IMR-90 (cell line): ENCODE results near the gene FBXL19. TPM values are rescaled to one million over a fixed set of nuclear protein-coding genes. Genes with fewer than 3 reads are reported as not detected.
A peak's percentile ranks its signal among the peaks of the same experiment; 100 is the strongest.

Experiments used
- ATAC-seq: fragments of 200-7000 bp; cut with Tn5 transposase; 2 replicates; pipeline ENCODE4 v1.9.1; 2020; ENCODE audit warnings: low read depth, mild to moderate bottlenecking, moderate library complexity
- BruUV-seq: library from RNA; stranded (reverse); fragments of 400-500 nt; replicated peaks from 2 replicates; lab custom pipeline; 2021; lab: Mats Ljungman, UMichigan
- CTCF ChIA-PET: fragments of 300-600 bp; formaldehyde crosslinking; extraction: SDS; loops from one replicate; lab custom pipeline; 2021; ENCODE audit warnings: antibody characterized with exemption; lab: Yijun Ruan, JAX
- POLR2A ChIA-PET: fragments of 300-600 bp; sonication (Branson Sonifier 250); formaldehyde crosslinking; loops from one replicate; lab custom pipeline; 2022; ENCODE audit warnings: antibody characterized with exemption; ENCODE audit not compliant: unreplicated experiment; lab: Charles Lee
- DNase-seq: peaks from one replicate; pipeline ENCODE4 v3.0.0; 2013
- H2AFZ ChIP-seq: replicated peaks from 2 replicates; pipeline ENCODE3; 2013; ENCODE audit warnings: low read length, mild to moderate bottlenecking; ENCODE audit not compliant: poor library complexity
- H2AK5ac ChIP-seq: 2 replicates; pipeline ENCODE4 v1.6.1; 2013; ENCODE audit warnings: low read depth, low read length, inconsistent platforms
- H2AK9ac ChIP-seq: replicated peaks from 2 replicates; pipeline ENCODE3; 2013; ENCODE audit warnings: mild to moderate bottlenecking, low read depth, low read length, moderate library complexity; ENCODE audit not compliant: poor library complexity
- H2BK120ac ChIP-seq: 2 replicates; pipeline ENCODE4 v1.6.1; 2013; ENCODE audit warnings: low read depth, low read length, inconsistent platforms
- H2BK15ac ChIP-seq: 3 replicates; pipeline ENCODE4 v1.6.1; 2013; ENCODE audit warnings: low read depth, low read length, inconsistent platforms
- H2BK20ac ChIP-seq: 2 replicates; pipeline ENCODE4 v1.6.1; 2013; ENCODE audit warnings: low read depth, mild to moderate bottlenecking, inconsistent platforms, low read length, moderate library complexity
- H2BK5ac ChIP-seq: 2 replicates; pipeline ENCODE4 v1.6.1; 2013; ENCODE audit warnings: mild to moderate bottlenecking, low read depth, low read length, inconsistent platforms; ENCODE audit not compliant: poor library complexity, severe bottlenecking
- H3K14ac ChIP-seq: replicated peaks from 2 replicates; pipeline ENCODE4 v1.6.1; 2013; ENCODE audit warnings: low read depth, low read length, inconsistent platforms
- H3K18ac ChIP-seq: 2 replicates; pipeline ENCODE4 v1.6.1; 2013; ENCODE audit warnings: low read depth, low read length, control low read depth
- H3K23ac ChIP-seq: 2 replicates; pipeline ENCODE4 v1.6.1; 2013; ENCODE audit warnings: low read depth, low read length, inconsistent platforms
- H3K27ac ChIP-seq: 2 replicates; pipeline ENCODE4 v1.5.1; 2013; ENCODE audit warnings: mild to moderate bottlenecking, control low read depth, low read length; ENCODE audit not compliant: insufficient read depth
- H3K27me3 ChIP-seq: 2 replicates; pipeline ENCODE4 v1.6.1; 2013; ENCODE audit warnings: low read length; ENCODE audit not compliant: control insufficient read depth, insufficient read depth
- H3K36me3 ChIP-seq: 2 replicates; pipeline ENCODE4 v1.6.1; 2013; ENCODE audit warnings: low read length, mixed read lengths; ENCODE audit not compliant: control insufficient read depth, insufficient read depth
- H3K4ac ChIP-seq: 2 replicates; pipeline ENCODE4 v1.6.1; 2013; ENCODE audit warnings: low read depth, low read length, inconsistent platforms
- H3K4me1 ChIP-seq: 2 replicates; pipeline ENCODE4 v1.6.1; 2013; ENCODE audit warnings: low read length, mixed read lengths; ENCODE audit not compliant: control insufficient read depth, insufficient read depth
- H3K4me2 ChIP-seq: 2 replicates; pipeline ENCODE4 v1.6.1; 2013; ENCODE audit warnings: low read depth, mild to moderate bottlenecking, control low read depth, low read length, moderate library complexity
- H3K4me3 ChIP-seq: 2 replicates; pipeline ENCODE4 v1.5.1; 2013; ENCODE audit warnings: low read depth, mild to moderate bottlenecking, control low read depth, low read length, moderate library complexity; ENCODE audit not compliant: insufficient read depth
- H3K56ac ChIP-seq: 2 replicates; pipeline ENCODE4 v1.6.1; 2013; ENCODE audit warnings: low read length, inconsistent platforms; ENCODE audit not compliant: insufficient read depth; ENCODE audit errors: extremely low read depth
- H3K79me1 ChIP-seq, 2 experiments: 2 replicates each; pipeline ENCODE4 v1.6.1; 2013; ENCODE audit warnings: low read length in 2 of 2, inconsistent platforms in 1 of 2, low read depth in 1 of 2
- H3K9ac ChIP-seq: 2 replicates; pipeline ENCODE4 v1.6.1; 2013; ENCODE audit warnings: low read depth, low read length, control low read depth
- H3K9me1 ChIP-seq: 2 replicates; pipeline ENCODE4 v1.6.1; 2013; ENCODE audit warnings: low read length, inconsistent platforms; ENCODE audit not compliant: insufficient read depth
- H3K9me3 ChIP-seq: 2 replicates; pipeline ENCODE4 v1.6.1; 2013; ENCODE audit warnings: low read length; ENCODE audit not compliant: control insufficient read depth, insufficient read depth
- H4K20me1 ChIP-seq: 2 replicates; pipeline ENCODE4 v1.6.1; 2013; ENCODE audit warnings: low read length, inconsistent platforms; ENCODE audit not compliant: insufficient read depth
- H4K5ac ChIP-seq: 2 replicates; pipeline ENCODE4 v1.6.1; 2013; ENCODE audit warnings: mild to moderate bottlenecking, low read depth, low read length, control low read depth
- H4K8ac ChIP-seq, 2 experiments: 2 replicates each; pipeline ENCODE4 v1.6.1; 2013; ENCODE audit warnings: low read depth in 2 of 2, low read length in 2 of 2, control low read depth in 1 of 2, inconsistent platforms in 1 of 2
- H4K91ac ChIP-seq: 2 replicates; pipeline ENCODE4 v1.6.1; 2013; ENCODE audit warnings: low read depth, low read length, inconsistent platforms; ENCODE audit not compliant: insufficient read depth
- BHLHE40 ChIP-seq: fragments of 150-350 bp; IDR thresholded peaks from 2 replicates; pipeline ENCODE4 v1.6.1; 2016; ENCODE audit warnings: mild to moderate bottlenecking, low read depth, low read length
- CEBPB ChIP-seq: IDR thresholded peaks from 2 replicates; pipeline ENCODE4 v1.6.1; 2012; ENCODE audit warnings: low read depth, low read length, improper control_type of control experiment
- CHD1 ChIP-seq: IDR thresholded peaks from 2 replicates; pipeline ENCODE4 v1.6.1; 2012; ENCODE audit warnings: low read depth, low read length, improper control_type of control experiment
- CTCF ChIP-seq: conservative IDR thresholded peaks from 2 replicates; pipeline ENCODE4 v1.5.1; 2012; ENCODE audit warnings: mild to moderate bottlenecking, low read depth, low read length, improper control_type of control experiment
- FOS ChIP-seq: fragments of 150-350 bp; IDR thresholded peaks from 2 replicates; pipeline ENCODE4 v1.6.1; 2016; ENCODE audit warnings: low read depth, low read length
- MAFK ChIP-seq: IDR thresholded peaks from 2 replicates; pipeline ENCODE4 v1.6.1; 2012; ENCODE audit warnings: low read depth, low read length, improper control_type of control experiment
- MAZ ChIP-seq: IDR thresholded peaks from 2 replicates; pipeline ENCODE4 v1.6.1; 2012; ENCODE audit warnings: low read depth, mild to moderate bottlenecking, low read length, improper control_type of control experiment, moderate library complexity, borderline replicate concordance
- MXI1 ChIP-seq: IDR thresholded peaks from 2 replicates; pipeline ENCODE4 v1.6.1; 2012; ENCODE audit warnings: low read depth, mild to moderate bottlenecking, low read length, moderate library complexity, borderline replicate concordance
- NFE2L2 ChIP-seq: fragments of 150-350 bp; IDR thresholded peaks from 2 replicates; pipeline ENCODE4 v1.6.1; 2016; ENCODE audit warnings: low read depth, mild to moderate bottlenecking, low read length
- RAD21 ChIP-seq: IDR thresholded peaks from 2 replicates; pipeline ENCODE4 v1.6.1; 2012; ENCODE audit warnings: low read length, improper control_type of control experiment
- RCOR1 ChIP-seq: IDR thresholded peaks from 2 replicates; pipeline ENCODE4 v1.6.1; 2012; ENCODE audit warnings: mild to moderate bottlenecking, low read length, improper control_type of control experiment; ENCODE audit not compliant: insufficient replicate concordance
- RFX5 ChIP-seq: IDR thresholded peaks from 2 replicates; pipeline ENCODE4 v1.8.0; 2012; ENCODE audit warnings: low read depth, mild to moderate bottlenecking, low read length, moderate library complexity
- SMC3 ChIP-seq: fragments of 150-350 bp; IDR thresholded peaks from 2 replicates; pipeline ENCODE4 v1.6.1; 2016; ENCODE audit warnings: low read depth, mild to moderate bottlenecking, antibody characterized with exemption, low read length, moderate library complexity
- USF2 ChIP-seq: fragments of 150-350 bp; IDR thresholded peaks from 2 replicates; pipeline ENCODE4 v1.6.1; 2017; ENCODE audit warnings: mild to moderate bottlenecking, antibody characterized with exemption, low read length, low read depth
- WGBS, 2 experiments: methylation state at CpG; one replicate each; pipeline versions ENCODE4 v1.1.5 to v1.1.7; 2013; ENCODE audit warnings: missing lambda C conversion rate in 2 of 2; ENCODE audit not compliant: insufficient read length in 1 of 2; ENCODE audit errors: extremely low coverage in 2 of 2; 5-methylcytosine and 5-hydroxymethylcytosine counted together
- dilution Hi-C: fragments of 300-500 bp; cut with HindIII; formaldehyde crosslinking; loops from one replicate; pipeline ENCODE4 v1.14.3; 2018; ENCODE audit warnings: low sequenced_read_pairs; ENCODE audit not compliant: unreplicated experiment
- in situ Hi-C: fragments of 300-500 bp; cut with MboI; formaldehyde crosslinking; loops from 3 replicates; pipeline ENCODE4 v1.14.3; 2019; ENCODE audit warnings: low sequenced_read_pairs, inconsistent platforms, mixed read lengths
- intact Hi-C: fragments of 100-400 bp; cut with micrococcal nuclease; formaldehyde crosslinking; loops from 2 replicates; pipeline ENCODE4 v1.10.0; 2022
- polyA plus RNA-seq, 3 experiments: library from polyadenylated mRNA; depleted of rRNA; stranded (reverse); fragments of >200 nt; gene quantifications; 2 replicates each; pipeline ENCODE4 v1.2.3, GENCODE V29; 2012; ENCODE audit warnings: low replicate concordance in 1 of 3
- total RNA-seq: library from RNA; depleted of rRNA; stranded (reverse); fragments of >200 nt; gene quantifications from 2 replicates; pipeline ENCODE4 v1.2.3, GENCODE V29; 2012

The FBXL19 gene
- total and polyA plus RNA-seq, 2 of the 4 experiments (the other 2 are of a cell fraction) = 5.0 to 13.8 TPM

- 43% methylated on average over 1 of the region's 23 CpGs; no CpG with 5 or more reads in 1 of the 2 experiments for WGBS, 2 experiments
- peaks cover 0 to 18% of the 10 kb centered on the region in 2 experiments; a peak in 1 of 4 replicates for H3K79me1 ChIP-seq
- peaks cover 4% of the 10 kb centered on the region; the same call in 1 of the 2 replicates for H3K36me3 ChIP-seq
- in situ Hi-C loops = loop anchor here (10.0 to 25.0 kb wide), 2 partner anchors 448 to 716 kb away; partner anchors contain the start of gene ZNF843
- no peak overlapping the region for H3K18ac ChIP-seq
- peaks cover 18% of the 10 kb centered on the region for H3K9me1 ChIP-seq
- H4K5ac ChIP-seq = peak overlapping the region; percentile 91
- peak overlapping the region; percentile 86; the same call in 1 of the 2 replicates for H3K14ac ChIP-seq
- CTCF ChIA-PET = no interaction called here
- peak overlapping the region; percentile 95 for H3K4me2 ChIP-seq
- no peaks in the 10 kb centered on the region for H3K27me3 ChIP-seq
- H3K23ac ChIP-seq = 0 out of 2 replicates have a peak overlapping the region, but pooled peaks have one; percentile 93
- peak overlapping the region; percentile 61 for H3K9ac ChIP-seq
- H4K20me1 ChIP-seq = no peaks in the 10 kb centered on the region
- intact Hi-C loops = loop anchor here (5.0 kb wide), 1 partner anchor 76 kb away; the partner anchor contains the start of genes ZNF646 and ZNF668
- H2AK9ac ChIP-seq = peak overlapping the region; percentile 95
- no peaks in the 10 kb centered on the region for H3K9me3 ChIP-seq
- ATAC-seq = no peak
- dilution Hi-C loops = no loop called here
- H3K4me1 ChIP-seq = peaks cover 27% of the 10 kb centered on the region
- peak overlapping the region; percentile 96 for H2AFZ ChIP-seq
- BruUV-seq = no TSS peak
- no peak for DNase-seq
- no peak overlapping the region for H3K56ac ChIP-seq
- 0 out of 2 replicates have a peak overlapping the region, but pooled peaks have one; percentile 10 for H2BK20ac ChIP-seq
- H2AK5ac ChIP-seq = peak overlapping the region; percentile 96
- H2BK120ac ChIP-seq = peak overlapping the region; percentile 3
- H3K4me3 ChIP-seq = peak overlapping the region; percentile 54
- peak overlapping the region; percentile 82 for H2BK5ac ChIP-seq
- POLR2A ChIA-PET = interaction anchor here (1.0 kb wide), 1 partner anchor 77 kb away, joined by 3 read pairs; no protein-coding TSS in a partner anchor
- H4K8ac ChIP-seq = peak overlapping the region; percentile 94 to 99; a peak in 3 of 4 replicates
- no peak for TF ChIP-seq CTCF
- no peak for TF ChIP-seq RCOR1
- TF ChIP-seq RAD21 = no peak
- no peak for TF ChIP-seq SMC3
- no peak for TF ChIP-seq MAFK
- TF ChIP-seq RFX5 = no peak
- TF ChIP-seq MXI1 = no peak
- TF ChIP-seq CHD1 = no peak
- TF ChIP-seq MAZ = no peak
- TF ChIP-seq USF2 = no peak
- TF ChIP-seq BHLHE40 = no peak
- no peak for TF ChIP-seq FOS
- no peak for TF ChIP-seq CEBPB
- no peak for TF ChIP-seq NFE2L2
- peak overlapping the region; percentile 94 for H3K4ac ChIP-seq
- H2BK15ac ChIP-seq = peak overlapping the region; percentile 99; the same call in 2 of the 3 replicates
- peak overlapping the region; percentile 70 for H4K91ac ChIP-seq
- H3K27ac ChIP-seq = peak overlapping the region; percentile 31
These were observed 73.1 kb downstream of the FBXL19 start for GRCh38 chr16:30996324-30996984.
